ENCODE measurements around the gene ZGLP1.
"Not testable (repeated sequence)": the region's sequence is repeated elsewhere in the genome, so short reads cannot be mapped to it uniquely, and the experiment has no call there.

GRCh38 chr19:10336725-10337124, 27.1 kb upstream of the ZGLP1 start:
- not testable (repeated sequence) for TF ChIP-seq CTCF, POLR2A (IDR thresholded peaks at IDR 0.05)
